Measurements from ENCODE around the gene F13A1.

The F13A1 gene

GRCh38 chr6:6270948-6271535 is 49.4 kb downstream of the F13A1 start:
- no peak overlapping the region for H3K4me3 ChIP-seq (ENCODE audit: low read length)
- TF ChIP-seq, protein P1, sequence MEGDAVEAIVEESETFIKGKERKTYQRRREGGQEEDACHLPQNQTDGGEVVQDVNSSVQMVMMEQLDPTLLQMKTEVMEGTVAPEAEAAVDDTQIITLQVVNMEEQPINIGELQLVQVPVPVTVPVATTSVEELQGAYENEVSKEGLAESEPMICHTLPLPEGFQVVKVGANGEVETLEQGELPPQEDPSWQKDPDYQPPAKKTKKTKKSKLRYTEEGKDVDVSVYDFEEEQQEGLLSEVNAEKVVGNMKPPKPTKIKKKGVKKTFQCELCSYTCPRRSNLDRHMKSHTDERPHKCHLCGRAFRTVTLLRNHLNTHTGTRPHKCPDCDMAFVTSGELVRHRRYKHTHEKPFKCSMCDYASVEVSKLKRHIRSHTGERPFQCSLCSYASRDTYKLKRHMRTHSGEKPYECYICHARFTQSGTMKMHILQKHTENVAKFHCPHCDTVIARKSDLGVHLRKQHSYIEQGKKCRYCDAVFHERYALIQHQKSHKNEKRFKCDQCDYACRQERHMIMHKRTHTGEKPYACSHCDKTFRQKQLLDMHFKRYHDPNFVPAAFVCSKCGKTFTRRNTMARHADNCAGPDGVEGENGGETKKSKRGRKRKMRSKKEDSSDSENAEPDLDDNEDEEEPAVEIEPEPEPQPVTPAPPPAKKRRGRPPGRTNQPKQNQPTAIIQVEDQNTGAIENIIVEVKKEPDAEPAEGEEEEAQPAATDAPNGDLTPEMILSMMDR (conservative IDR thresholded peaks at IDR 0.05; ENCODE audit: low read length) = no peak
- no peak for DNase-seq (ENCODE audit: low read depth)

DNA sequence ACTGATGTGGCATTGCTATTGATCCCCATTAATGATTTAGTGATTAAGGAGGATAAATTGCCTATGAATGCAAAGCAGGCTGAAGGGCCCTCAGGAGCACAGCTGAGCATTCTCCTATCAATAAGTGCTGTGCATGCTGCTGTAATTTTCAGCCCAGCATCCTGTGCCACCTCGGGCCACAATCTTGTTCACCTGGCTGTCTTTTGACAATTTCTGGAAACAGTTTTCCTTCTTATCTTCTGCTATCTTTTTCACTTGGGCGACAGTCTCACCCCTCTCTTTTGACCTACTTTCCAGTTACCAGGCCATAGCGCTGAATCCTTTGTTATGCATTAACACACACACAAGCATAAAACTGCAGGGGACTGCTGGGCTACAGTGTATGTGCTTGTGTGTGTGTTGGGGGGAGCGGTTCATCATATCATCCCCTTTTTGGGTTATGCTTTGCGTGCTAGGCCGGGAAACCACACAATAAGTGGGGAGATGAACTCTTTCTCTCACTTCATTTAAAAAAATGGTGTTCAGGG is 60.2 kb downstream of the F13A1 start:
- no peak for DNase-seq (ENCODE audit: low read depth)
- TF ChIP-seq, protein P1 (conservative IDR thresholded peaks at IDR 0.05; ENCODE audit: low read length) = no peak
- no peak overlapping the region for H3K4me3 ChIP-seq (ENCODE audit: low read length)

GRCh38 chr6:6256886-6257285 is 63.6 kb downstream of the F13A1 start:
- TF ChIP-seq, protein P1 (conservative IDR thresholded peaks at IDR 0.05; ENCODE audit: low read length) = no peak
- H3K4me3 ChIP-seq (ENCODE audit: low read length) = no peak overlapping the region
- no peak for DNase-seq (ENCODE audit: low read depth)

DNA sequence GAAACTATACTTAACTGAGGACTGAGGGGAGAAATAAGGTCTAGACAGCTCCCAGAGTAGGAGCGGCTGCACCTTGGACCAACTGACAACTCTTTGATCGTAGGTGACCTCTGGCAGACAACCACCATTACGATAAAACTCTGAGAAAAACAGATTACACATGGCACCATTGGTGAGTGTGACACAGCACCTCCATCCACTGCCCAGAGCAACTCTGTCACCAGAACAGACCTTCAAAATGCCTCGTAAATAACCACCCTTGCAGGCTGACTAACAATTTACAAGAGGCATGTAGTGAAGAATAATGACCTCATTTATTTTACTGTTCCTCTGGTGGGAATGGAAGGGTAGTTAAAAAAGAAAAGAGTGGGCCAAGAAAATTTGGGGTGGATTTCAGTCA is 64.2 kb downstream of the F13A1 start:
- no peak overlapping the region for H3K4me3 ChIP-seq (ENCODE audit: low read length)
- TF ChIP-seq, protein P1 (conservative IDR thresholded peaks at IDR 0.05; ENCODE audit: low read length) = no peak
- no peak for DNase-seq (ENCODE audit: low read depth)

- TF ChIP-seq, protein P1 (conservative IDR thresholded peaks at IDR 0.05; ENCODE audit: low read length) = no peak
- H3K4me3 ChIP-seq (ENCODE audit: low read length) = no peak overlapping the region
- peak; percentile 11 for DNase-seq (ENCODE audit: low read depth)
These were observed 68.7 kb downstream of the F13A1 start for GRCh38 chr6:6251555-6252280.

- no peak overlapping the region for H3K4me3 ChIP-seq (ENCODE audit: low read length)
- no peak for DNase-seq (ENCODE audit: low read depth)
- TF ChIP-seq, protein P1 (conservative IDR thresholded peaks at IDR 0.05; ENCODE audit: low read length) = no peak
These were observed 71.8 kb downstream of the F13A1 start for GRCh38 chr6:6248651-6249050.

- no peak for DNase-seq (ENCODE audit: low read depth)
- TF ChIP-seq, protein P1 (conservative IDR thresholded peaks at IDR 0.05; ENCODE audit: low read length) = no peak
- H3K4me3 ChIP-seq (ENCODE audit: low read length) = no peak overlapping the region
These were observed 73.9 kb downstream of the F13A1 start for GRCh38 chr6:6246544-6246943.
